Suprapubic skin (tissue), 4 donors: Measurements from ENCODE around the gene CNRIP1.

Experiments used
- CTCF ChIP-seq, 2 donors: fragments of 200-600 bp in 1 of 2; fragments of 450-650 bp in 1 of 2; sonication (generic) in 1 of 2; IDR thresholded peaks; one replicate each; pipeline ENCODE4 v1.5.1; 2016 to 2019; ENCODE audit warnings: antibody characterized with exemption in 2 of 2, mild to moderate bottlenecking in 1 of 2, moderate library complexity in 1 of 2
- POLR2A ChIP-seq, 2 donors: fragments of 450-650 bp; IDR thresholded peaks; one replicate each; pipeline ENCODE4 v1.6.1; 2017; ENCODE audit warnings: antibody characterized with exemption in 2 of 2, mild to moderate bottlenecking in 2 of 2, moderate library complexity in 2 of 2
- POLR2AphosphoS5 ChIP-seq, 3 donors: sonication (generic); formaldehyde crosslinking; IDR thresholded peaks; one replicate each; pipeline ENCODE4 v1.6.1; 2017; ENCODE audit warnings: antibody characterized with exemption in 3 of 3

GRCh38 chr2:68333931-68334330, 14.2 kb upstream of the CNRIP1 start:
- TF ChIP-seq POLR2A (IDR thresholded peaks at IDR 0.05) (no peak), CTCF (IDR thresholded peaks at IDR 0.05) (no peak), POLR2AphosphoS5 (IDR thresholded peaks at IDR 0.05) (no peak)
